HG03565 (cell line): ENCODE measurements around the gene NUDCD2.
A peak's percentile ranks its signal among the peaks of the same experiment; 100 is the strongest.
"Not testable (repeated sequence)": the region's sequence is repeated elsewhere in the genome, so short reads cannot be mapped to it uniquely, and the experiment has no call there.

Source experiments
- ATAC-seq: cut with Tn5 transposase; IDR thresholded peaks from one replicate; pipeline ENCODE4 v1.9.1; 2021; ENCODE audit warnings: mild to moderate bottlenecking, moderate library complexity; ENCODE audit not compliant: unreplicated experiment

Gene NUDCD2

GRCh38 chr5:163473635-163474243, 13.8 kb upstream of the NUDCD2 start:
- peak; percentile 67 for ATAC-seq

DNA sequence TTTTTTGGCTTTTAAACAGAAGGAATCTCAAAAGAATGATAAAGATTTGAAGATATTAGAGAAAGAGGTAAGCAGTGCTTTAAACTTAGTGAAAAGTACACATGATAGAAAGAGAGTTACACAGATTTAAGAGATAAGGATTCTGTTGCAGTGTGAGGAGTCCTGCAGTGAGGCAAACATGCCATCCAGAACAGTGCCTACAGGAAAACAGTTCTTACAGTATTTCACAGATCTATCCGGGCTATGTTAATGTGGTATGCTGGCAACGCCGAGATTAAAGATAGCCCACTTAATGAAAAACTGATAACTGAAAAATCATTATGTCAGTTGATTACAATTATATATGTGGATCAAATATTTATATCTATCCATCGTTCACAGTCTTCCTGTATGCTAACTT, 7.8 kb upstream of the NUDCD2 start:
- ATAC-seq = no peak

DNA sequence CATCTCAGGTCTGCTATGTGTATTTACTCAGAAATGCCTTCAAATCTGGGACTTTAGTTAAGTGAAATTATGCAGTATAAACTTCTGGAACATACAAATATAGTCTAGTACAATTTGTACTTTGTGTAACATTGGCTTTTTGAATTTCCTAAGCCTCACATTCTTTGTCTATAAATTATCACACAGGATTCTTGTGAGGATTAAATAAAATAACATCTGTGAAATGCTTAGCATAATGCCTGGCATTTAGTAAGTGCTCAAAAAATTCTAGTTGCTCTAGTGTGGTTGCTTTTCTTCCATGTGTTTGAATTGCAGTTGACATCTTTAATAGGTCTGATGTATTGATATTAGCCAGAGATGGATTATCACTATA, 3.1 kb upstream of the NUDCD2 start:
- no peak for ATAC-seq

- ATAC-seq = no peak
These were observed 765 bp upstream of the NUDCD2 start, which contains the start of gene HMMR for GRCh38 chr5:163460562-163461171. Gene HMMR, plus strand, starts transcription at chr5:163460632. Its CDS starts 61 bp downstream, at chr5:163460693.

GRCh38 chr5:163459462-163459818, 462 bp downstream of the NUDCD2 start:
- no peak for ATAC-seq

- no peak for ATAC-seq
These were observed 1.0 kb downstream of the NUDCD2 start for GRCh38 chr5:163458778-163459385.

- no peak for ATAC-seq
These were observed 3.1 kb downstream of the NUDCD2 start for GRCh38 chr5:163456840-163457239.

- no peak for ATAC-seq
These were observed 3.8 kb downstream of the NUDCD2 start for GRCh38 chr5:163456029-163456589.

- not testable (repeated sequence) for ATAC-seq
These were observed 4.5 kb downstream of the NUDCD2 start for GRCh38 chr5:163455406-163455805.

DNA sequence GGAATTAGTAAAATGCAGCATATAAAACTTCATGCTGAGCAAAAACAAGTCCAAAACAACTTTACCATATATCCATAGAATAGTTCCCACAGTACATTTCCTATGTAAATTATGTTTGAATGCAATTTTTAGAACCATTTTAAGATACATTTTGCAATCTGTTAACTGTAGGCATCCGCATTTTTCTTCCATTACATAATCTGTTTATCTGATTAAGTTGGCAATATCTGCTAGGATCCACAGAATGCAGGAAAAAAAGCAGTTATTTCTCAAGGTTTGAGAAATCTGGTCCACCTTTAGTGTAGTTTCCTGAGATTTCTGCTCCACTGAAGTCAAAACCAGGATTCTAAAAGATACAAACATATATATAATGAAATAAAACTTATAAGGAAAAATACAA, 6.2 kb downstream of the NUDCD2 start:
- no peak for ATAC-seq

DNA sequence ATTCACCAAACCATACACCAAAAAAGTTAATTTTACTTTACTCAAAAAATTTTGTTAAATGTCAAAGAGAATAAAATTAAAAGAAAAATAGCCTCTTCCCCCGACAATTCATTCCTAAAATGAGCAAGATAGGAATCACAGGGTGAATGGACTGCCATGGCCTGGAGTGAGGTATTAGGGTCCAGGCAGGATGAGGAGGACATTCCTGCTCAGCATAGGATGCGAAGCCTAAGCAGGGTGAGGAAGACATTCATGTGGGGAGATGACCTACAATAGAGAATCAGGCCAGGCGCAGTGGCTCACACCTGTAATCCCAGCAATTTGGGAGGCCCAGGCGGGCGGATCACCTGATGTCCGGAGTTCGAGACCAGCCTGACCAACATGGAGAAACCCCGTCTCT, 8.4 kb downstream of the NUDCD2 start:
- no peak for ATAC-seq

GRCh38 chr5:163448491-163448890, 11.4 kb downstream of the NUDCD2 start:
- ATAC-seq = no peak

- ATAC-seq = no peak
These were observed 12.0 kb downstream of the NUDCD2 start for GRCh38 chr5:163447875-163448274.

GRCh38 chr5:163447191-163447590, 12.7 kb downstream of the NUDCD2 start:
- ATAC-seq = no peak

- no peak for ATAC-seq
These were observed 14.6 kb downstream of the NUDCD2 start for GRCh38 chr5:163445345-163445744.

DNA sequence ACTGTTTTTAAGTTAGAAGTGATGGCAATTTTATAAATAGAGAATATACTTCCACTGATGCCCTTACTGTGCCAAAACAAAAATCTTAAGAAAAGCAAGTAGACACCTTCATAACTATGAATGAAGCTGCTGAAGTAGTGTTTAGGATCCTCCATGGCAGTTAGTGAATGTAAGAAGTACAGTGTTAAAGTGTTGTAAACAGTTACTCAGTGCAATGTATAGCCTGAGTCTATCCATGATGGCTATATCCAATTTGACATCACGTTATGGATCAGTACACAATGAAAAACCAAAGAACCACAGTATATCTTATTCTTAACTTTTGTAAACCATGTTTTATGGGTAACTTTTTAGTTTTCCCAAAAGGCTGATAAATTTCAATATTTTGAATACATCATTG, 15.4 kb downstream of the NUDCD2 start:
- ATAC-seq = no peak

GRCh38 chr5:163440954-163441353, 18.9 kb downstream of the NUDCD2 start:
- no peak for ATAC-seq

- no peak for ATAC-seq
These were observed 20.8 kb downstream of the NUDCD2 start for GRCh38 chr5:163439092-163439425.

GRCh38 chr5:163437309-163438182, 22.4 kb downstream of the NUDCD2 start, which contains the start of gene CCNG1:
Gene CCNG1, plus strand, starts transcription at chr5:163437595. Its CDS starts 1,662 bp downstream, at chr5:163439257.
- ATAC-seq = peak; percentile 90

- ATAC-seq = no peak
These were observed 22.9 kb downstream of the NUDCD2 start for GRCh38 chr5:163437011-163437308.

DNA sequence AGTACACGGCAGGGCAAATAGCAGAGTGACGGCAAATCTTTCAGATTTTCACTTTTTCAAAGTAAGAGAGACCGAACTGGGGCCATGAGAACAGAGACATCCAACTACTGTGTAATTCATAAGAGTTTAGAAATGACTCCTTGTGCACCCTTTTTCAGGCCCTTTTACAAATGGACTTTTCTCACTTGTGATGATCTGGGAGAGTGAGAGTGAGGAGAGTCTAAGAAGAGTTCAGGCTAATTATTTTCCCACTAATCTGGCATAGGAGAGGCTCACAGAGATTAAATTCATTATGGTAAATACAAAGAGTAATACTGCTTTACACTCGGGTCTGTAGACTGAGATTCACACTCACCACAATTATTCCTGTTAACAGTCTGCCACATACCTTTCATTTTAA, 23.4 kb downstream of the NUDCD2 start:
- no peak for ATAC-seq
